OCI-LY1 (cell line): ENCODE measurements around the gene DCDC1.

Experiments
- CTCF ChIP-seq: fragments of 200-600 bp; sonication (generic), shearing (Covaris generic); IDR thresholded peaks from 2 replicates; pipeline ENCODE4 v1.5.1; 2017; ENCODE audit warnings: mild to moderate bottlenecking, antibody characterized with exemption, low read length, moderate library complexity, mixed read lengths
- EZH2 ChIP-seq: fragments of 200-600 bp; sonication (generic), shearing (Covaris generic); IDR thresholded peaks from 2 replicates; pipeline ENCODE4 v1.8.0; 2017; ENCODE audit warnings: borderline replicate concordance, mixed run types, mild to moderate bottlenecking, antibody characterized with exemption, low read length, moderate library complexity, mixed read lengths

DNA sequence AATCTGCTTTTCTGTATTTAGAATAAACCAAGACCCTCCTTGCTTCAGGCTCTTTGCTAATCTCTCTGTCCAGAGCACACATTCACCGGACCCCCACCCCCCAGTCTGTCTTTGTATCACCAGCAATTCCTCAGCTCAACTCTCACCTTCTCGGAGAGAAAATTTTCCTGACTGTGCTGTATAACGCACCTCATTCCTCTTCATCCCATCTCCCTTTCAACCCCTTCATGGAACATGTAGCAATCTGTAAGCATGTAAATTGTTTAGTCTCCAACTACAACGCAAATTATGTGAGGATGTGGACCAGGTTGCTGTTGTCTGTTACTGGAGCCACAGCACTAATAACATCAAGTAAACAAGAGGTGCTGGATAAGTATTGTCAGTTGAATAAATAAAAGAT lies 349.8 kb downstream of the DCDC1 start:
- no peak for TF ChIP-seq CTCF
- no peak for TF ChIP-seq EZH2
